Lower leg skin (tissue), 4 donors: Measurements from ENCODE around the gene KRTAP3-2. TPM values are rescaled to one million over a fixed set of nuclear protein-coding genes. Genes with fewer than 3 reads are reported as not detected.

Source experiments
- DNase-seq, 2 donors: peaks; one replicate each; pipeline ENCODE4 v3.0.0-alpha.2; 2019; ENCODE audit warnings: low spot score in 2 of 2
- H3K4me3 ChIP-seq: fragments of 200-600 bp; sonication (generic); 2 replicates; pipeline ENCODE4 v1.5.1; 2017; ENCODE audit warnings: mild to moderate bottlenecking, low read depth; ENCODE audit not compliant: poor library complexity, severe bottlenecking
- POLR2A ChIP-seq, 2 donors: fragments of 450-650 bp; IDR thresholded peaks; one replicate each; pipeline ENCODE4 v1.6.1; 2016 to 2017; ENCODE audit warnings: antibody characterized with exemption in 2 of 2, mild to moderate bottlenecking in 1 of 2, moderate library complexity in 1 of 2
- WGBS, 2 donors: methylation state at CpG; one replicate each; pipeline ENCODE4 v1.1.5; 2018; 5-methylcytosine and 5-hydroxymethylcytosine counted together
- intact Hi-C: fragments of 100-400 bp; cut with DNase I; formaldehyde crosslinking; loops from one replicate; pipeline ENCODE4 v1.15.0; 2023; ENCODE audit warnings: low total_unique reads
- total RNA-seq, 4 donors: library from RNA; depleted of rRNA; stranded (reverse); fragments of >200 nt; gene quantifications; one replicate each; pipeline ENCODE4 v1.1.0, GENCODE V29; 2016
- TF ChIP-seq, protein P1 (sequence below), 3 donors: fragments of 450-650 bp; IDR thresholded peaks; one replicate each; pipeline ENCODE4 v1.5.1; 2016; ENCODE audit warnings: antibody characterized with exemption in 3 of 3, mild to moderate bottlenecking in 3 of 3, moderate library complexity in 2 of 3

KRTAP3-2 gene
- total RNA-seq, 4 donors from 2014 or later = 84.1 TPM; not detected in 3

DNA sequence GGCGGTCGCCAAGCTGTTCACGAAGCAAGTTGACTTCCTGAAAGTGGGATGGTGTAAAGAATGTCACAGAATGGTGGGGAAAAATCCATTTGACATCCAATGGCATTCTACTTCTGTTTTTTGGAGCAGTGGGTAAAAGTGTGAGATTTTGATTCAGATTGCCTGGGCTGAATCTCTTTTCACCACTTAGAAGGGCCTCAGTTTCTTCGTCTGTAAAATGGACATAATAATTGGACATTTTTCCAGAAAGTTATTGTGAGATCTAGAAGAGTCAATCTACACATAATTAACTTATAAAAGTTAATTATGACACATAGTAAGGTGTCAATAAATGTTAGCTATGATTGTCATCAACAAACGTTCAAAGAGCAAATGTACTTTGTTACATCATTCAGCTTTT lies 18.6 kb downstream of the KRTAP3-2 start:
- no peak for TF ChIP-seq POLR2A (IDR thresholded peaks at IDR 0.05)
- TF ChIP-seq, protein P1, sequence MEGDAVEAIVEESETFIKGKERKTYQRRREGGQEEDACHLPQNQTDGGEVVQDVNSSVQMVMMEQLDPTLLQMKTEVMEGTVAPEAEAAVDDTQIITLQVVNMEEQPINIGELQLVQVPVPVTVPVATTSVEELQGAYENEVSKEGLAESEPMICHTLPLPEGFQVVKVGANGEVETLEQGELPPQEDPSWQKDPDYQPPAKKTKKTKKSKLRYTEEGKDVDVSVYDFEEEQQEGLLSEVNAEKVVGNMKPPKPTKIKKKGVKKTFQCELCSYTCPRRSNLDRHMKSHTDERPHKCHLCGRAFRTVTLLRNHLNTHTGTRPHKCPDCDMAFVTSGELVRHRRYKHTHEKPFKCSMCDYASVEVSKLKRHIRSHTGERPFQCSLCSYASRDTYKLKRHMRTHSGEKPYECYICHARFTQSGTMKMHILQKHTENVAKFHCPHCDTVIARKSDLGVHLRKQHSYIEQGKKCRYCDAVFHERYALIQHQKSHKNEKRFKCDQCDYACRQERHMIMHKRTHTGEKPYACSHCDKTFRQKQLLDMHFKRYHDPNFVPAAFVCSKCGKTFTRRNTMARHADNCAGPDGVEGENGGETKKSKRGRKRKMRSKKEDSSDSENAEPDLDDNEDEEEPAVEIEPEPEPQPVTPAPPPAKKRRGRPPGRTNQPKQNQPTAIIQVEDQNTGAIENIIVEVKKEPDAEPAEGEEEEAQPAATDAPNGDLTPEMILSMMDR (IDR thresholded peaks at IDR 0.05) = no peak
- intact Hi-C loops = no loop called here
- DNase-seq = no peak
- 70 to 82% methylated on average over 5 of the region's 5 CpGs for WGBS, 2 donors
- no peak overlapping the region for H3K4me3 ChIP-seq

DNA sequence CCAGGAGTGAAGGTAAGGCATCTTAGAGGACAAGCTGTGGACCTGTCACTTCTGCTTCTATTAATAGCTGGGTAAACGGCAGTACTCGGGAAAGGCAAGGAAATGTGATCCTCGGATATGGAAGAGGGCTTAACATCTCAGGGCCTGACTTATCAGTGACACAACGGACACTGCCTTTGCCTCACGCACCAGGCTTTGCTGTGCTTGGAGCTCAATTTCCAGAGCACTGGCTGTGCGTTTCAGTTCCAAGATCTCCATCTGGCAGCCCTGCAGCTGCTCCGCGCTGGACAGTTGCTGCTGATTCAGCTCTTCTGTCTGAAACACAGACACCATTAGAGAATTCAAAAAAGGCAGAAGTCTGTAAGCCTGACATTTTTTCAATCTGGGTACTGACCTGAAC lies 19.1 kb downstream of the KRTAP3-2 start:
- 44 to 54% methylated on average over 8 of the region's 8 CpGs for WGBS, 2 donors
- no peak overlapping the region for H3K4me3 ChIP-seq
- intact Hi-C loops = no loop called here
- TF ChIP-seq, protein P1 (IDR thresholded peaks at IDR 0.05) = no peak
- no peak for TF ChIP-seq POLR2A (IDR thresholded peaks at IDR 0.05)
- DNase-seq = no peak

DNA sequence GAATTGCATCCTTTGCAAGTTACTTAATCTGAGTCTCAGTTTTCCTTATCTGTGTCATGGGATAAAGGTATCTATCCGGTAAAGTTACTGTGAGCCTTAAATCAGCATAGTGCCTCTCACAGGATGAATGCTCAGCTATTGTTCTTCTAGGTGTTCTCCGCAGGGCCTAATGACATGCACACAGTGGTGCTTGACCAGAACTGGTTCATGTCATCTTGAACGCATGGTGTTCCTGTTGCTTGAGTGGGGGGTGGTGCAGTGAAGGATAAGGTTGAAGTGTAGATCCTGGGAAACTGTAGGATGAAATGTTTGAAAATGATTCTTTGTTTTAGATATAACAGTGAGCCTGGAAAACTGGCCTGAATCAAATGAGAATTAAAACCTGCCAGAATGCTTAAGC lies 19.6 kb downstream of the KRTAP3-2 start:
- WGBS, 2 donors = 89 to 96% methylated on average over 3 of the region's 3 CpGs
- no peak for DNase-seq
- TF ChIP-seq POLR2A (IDR thresholded peaks at IDR 0.05) = no peak
- TF ChIP-seq, protein P1 (IDR thresholded peaks at IDR 0.05) = no peak
- intact Hi-C loops = no loop called here
- no peak overlapping the region for H3K4me3 ChIP-seq

DNA sequence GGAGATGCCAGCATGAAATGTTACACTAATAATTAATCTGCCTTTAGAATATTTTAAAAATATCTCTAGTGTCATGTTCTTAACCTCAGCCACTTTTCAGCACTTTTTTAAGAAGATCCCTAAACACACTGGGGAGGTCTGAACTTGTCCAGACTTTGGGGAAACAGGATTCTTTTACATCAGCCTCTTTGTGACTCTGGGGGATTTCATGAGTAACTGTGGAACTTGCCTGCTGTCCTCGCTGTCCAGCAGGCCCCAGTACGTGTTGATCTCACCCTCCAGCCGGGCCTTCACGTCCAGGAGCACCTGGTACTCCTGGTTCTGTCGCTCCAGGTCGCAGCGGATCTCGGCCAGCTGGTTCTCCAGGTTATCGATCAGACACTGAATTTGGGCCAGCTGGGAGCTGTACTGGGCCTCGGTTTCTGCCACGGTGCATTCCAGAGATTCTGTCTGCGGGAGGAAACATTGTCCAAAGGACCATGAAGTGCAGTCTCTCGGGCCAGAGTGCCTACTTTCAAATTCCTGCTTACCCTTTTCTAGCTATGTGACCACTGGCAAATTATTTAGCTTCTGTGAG lies 21.0 kb downstream of the KRTAP3-2 start:
- TF ChIP-seq, protein P1 (IDR thresholded peaks at IDR 0.05) = no peak
- TF ChIP-seq POLR2A (IDR thresholded peaks at IDR 0.05) = no peak
- DNase-seq = no peak
- no peak overlapping the region for H3K4me3 ChIP-seq
- intact Hi-C loops = no loop called here
- 70 to 81% methylated on average over 13 of the region's 13 CpGs for WGBS, 2 donors

DNA sequence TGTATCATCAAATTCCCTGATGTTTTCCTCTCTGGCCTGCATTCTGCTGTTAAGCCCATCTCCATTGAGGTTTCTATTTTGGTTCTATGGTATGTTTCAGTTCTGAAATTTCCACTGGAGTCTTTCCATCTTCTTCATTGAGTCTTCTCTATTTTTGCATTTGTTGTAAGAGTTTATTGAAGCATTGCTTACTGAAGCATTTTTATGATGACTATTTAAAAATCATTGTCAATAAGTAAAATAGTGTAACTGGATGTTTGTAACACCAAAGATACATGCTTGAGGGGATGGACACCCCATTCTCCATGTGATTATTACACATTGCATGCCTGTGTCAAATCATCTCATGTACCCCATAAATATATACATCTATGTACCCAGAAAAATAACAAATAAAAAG lies 24.2 kb downstream of the KRTAP3-2 start:
- H3K4me3 ChIP-seq = no peak overlapping the region
- TF ChIP-seq, protein P1 (IDR thresholded peaks at IDR 0.05) = no peak
- TF ChIP-seq POLR2A (IDR thresholded peaks at IDR 0.05) = no peak
- intact Hi-C loops = no loop called here
- no peak for DNase-seq

DNA sequence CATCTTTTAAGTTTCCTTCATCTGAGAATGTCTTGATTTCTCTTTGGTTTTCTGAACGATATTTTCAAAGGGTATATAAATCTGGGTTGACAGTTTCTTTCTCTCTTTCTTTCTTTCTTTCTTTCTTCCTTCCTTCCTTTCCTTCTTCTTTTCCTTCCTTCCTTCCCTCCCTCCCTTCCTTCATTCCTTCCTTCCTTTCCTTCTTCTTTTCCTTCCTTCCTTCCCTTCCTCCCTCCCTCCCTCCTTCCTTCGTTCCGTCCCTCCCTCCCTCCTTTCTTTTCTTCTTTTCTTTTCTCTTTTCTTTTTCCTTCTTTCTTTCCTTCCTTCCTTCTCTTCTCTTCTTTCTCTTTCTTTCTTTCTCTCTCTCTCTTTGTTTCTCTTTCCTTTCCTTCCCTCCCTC lies 25.3 kb downstream of the KRTAP3-2 start:
- intact Hi-C loops = no loop called here

More for the DNA sequence above, 25.3 kb downstream of the KRTAP3-2 start:
- no peak overlapping the region for H3K4me3 ChIP-seq
- DNase-seq = no peak
- 87 to 88% methylated on average over 3 of the region's 3 CpGs for WGBS, 2 donors
- TF ChIP-seq, protein P1 (IDR thresholded peaks at IDR 0.05) = no peak
- no peak for TF ChIP-seq POLR2A (IDR thresholded peaks at IDR 0.05)
